WTC11 (cell line): Measurements from ENCODE around the gene ROR2.

Experiments used
- AFF4 ChIP-seq: sonication (generic); formaldehyde crosslinking; IDR thresholded peaks from 2 replicates; pipeline ENCODE4 v1.8.1; 2023; ENCODE audit warnings: mild to moderate bottlenecking, missing genetic modification reagents, borderline replicate concordance
- CBFB ChIP-seq: sonication (generic); formaldehyde crosslinking; IDR thresholded peaks from 2 replicates; pipeline ENCODE4 v1.8.1; 2022; ENCODE audit warnings: mild to moderate bottlenecking, low read depth, missing genetic modification reagents
- CTCF ChIP-seq: fragments of 200-600 bp; IDR thresholded peaks from 2 replicates; pipeline ENCODE4 v1.8.0; 2022; ENCODE audit warnings: antibody characterized with exemption
- ESRRA ChIP-seq: sonication (generic); formaldehyde crosslinking; IDR thresholded peaks from 2 replicates; pipeline ENCODE4 v1.8.1; 2022; ENCODE audit warnings: mild to moderate bottlenecking, missing genetic modification reagents, borderline replicate concordance
- ETV6 ChIP-seq: sonication (generic); formaldehyde crosslinking; IDR thresholded peaks from 2 replicates; pipeline ENCODE4 v1.8.1; 2022; ENCODE audit warnings: mild to moderate bottlenecking, missing genetic modification reagents
- IRF1 ChIP-seq: sonication (generic); formaldehyde crosslinking; IDR thresholded peaks from 2 replicates; pipeline ENCODE4 v1.8.0; 2023; ENCODE audit warnings: missing genetic modification reagents
- MLX ChIP-seq: sonication (generic); formaldehyde crosslinking; IDR thresholded peaks from 2 replicates; pipeline ENCODE4 v1.8.1; 2023; ENCODE audit warnings: mild to moderate bottlenecking, missing genetic modification reagents, moderate library complexity
- PRDM15 ChIP-seq: sonication (generic); formaldehyde crosslinking; IDR thresholded peaks from 2 replicates; pipeline ENCODE4 v1.8.0; 2022; ENCODE audit warnings: missing genetic modification reagents
- TCF7 ChIP-seq: sonication (generic); formaldehyde crosslinking; IDR thresholded peaks from 2 replicates; pipeline ENCODE4 v1.8.0; 2022; ENCODE audit warnings: mild to moderate bottlenecking, low read depth, missing genetic modification reagents, moderate library complexity
- ZNF138 ChIP-seq: sonication (generic); formaldehyde crosslinking; conservative IDR thresholded peaks from 2 replicates; pipeline ENCODE4 v1.8.1; 2022; ENCODE audit warnings: mild to moderate bottlenecking, moderate library complexity, missing genetic modification reagents
- ZNF232 ChIP-seq: sonication (generic); formaldehyde crosslinking; IDR thresholded peaks from 2 replicates; pipeline ENCODE4 v1.8.0; 2022; ENCODE audit warnings: mild to moderate bottlenecking, missing genetic modification reagents
- ZNF281 ChIP-seq: sonication (generic); formaldehyde crosslinking; IDR thresholded peaks from 2 replicates; pipeline ENCODE4 v1.8.0; 2023; ENCODE audit warnings: mild to moderate bottlenecking, missing genetic modification reagents

GRCh38 chr9:91803151-91803940 is 146.7 kb downstream of the ROR2 start:
- no peak for TF ChIP-seq ZNF281 (CRISPR knock-in tag)
- TF ChIP-seq CTCF: no peak
- TF ChIP-seq PRDM15: no peak
- TF ChIP-seq MLX (CRISPR knock-in tag): no peak
- TF ChIP-seq AFF4: no peak
- no peak for TF ChIP-seq ZNF232 (CRISPR knock-in tag)
- no peak for TF ChIP-seq IRF1 (CRISPR knock-in tag)
- TF ChIP-seq ETV6 (CRISPR knock-in tag): no peak
- TF ChIP-seq ESRRA (CRISPR knock-in tag): no peak
- TF ChIP-seq ZNF138: no peak
- TF ChIP-seq TCF7: no peak
- TF ChIP-seq CBFB (CRISPR knock-in tag): no peak
